Vagina (tissue), 2 donors: ENCODE measurements around the gene SFXN4. TPM values are rescaled to one million over a fixed set of nuclear protein-coding genes. Genes with fewer than 3 reads are reported as not detected.

ENCODE experiments used
- DNase-seq, 2 donors: peaks; one replicate each; pipeline ENCODE4 v3.0.0-alpha.2; 2017; ENCODE audit errors: extremely low spot score in 2 of 2
- H3K27ac ChIP-seq: fragments of 200-600 bp; sonication (generic); one replicate; pipeline ENCODE4 v1.5.1; 2019
- H3K27me3 ChIP-seq: fragments of 200-600 bp; sonication (generic); one replicate; pipeline ENCODE4 v1.5.1; 2019
- H3K36me3 ChIP-seq, 2 donors: fragments of 200-600 bp; sonication (generic); one replicate each; pipeline ENCODE4 v1.5.1; 2017 to 2019
- H3K4me1 ChIP-seq: fragments of 200-600 bp; sonication (generic); one replicate; pipeline ENCODE4 v1.5.1; 2019
- H3K4me3 ChIP-seq, 2 donors: fragments of 200-600 bp; sonication (generic); 1 replicate in 1 of 2; 2 replicates in 1 of 2; pipeline ENCODE4 v1.5.1; 2016 to 2019
- H3K9me3 ChIP-seq: fragments of 200-600 bp; sonication (generic); one replicate; pipeline ENCODE4 v1.5.1; 2019
- CTCF ChIP-seq, 3 experiments: fragments of 450-650 bp in 2 of 3; fragments of 200-600 bp in 1 of 3; sonication (generic) in 1 of 3; IDR thresholded peaks; one replicate each; pipeline ENCODE4 v1.5.1; 2017 to 2019; ENCODE audit warnings: antibody characterized with exemption in 3 of 3, mild to moderate bottlenecking in 2 of 3, moderate library complexity in 2 of 3
- POLR2A ChIP-seq, 2 donors: fragments of 450-650 bp; IDR thresholded peaks; one replicate each; pipeline ENCODE4 v1.6.1; 2017; ENCODE audit warnings: antibody characterized with exemption in 2 of 2, mild to moderate bottlenecking in 2 of 2, moderate library complexity in 2 of 2
- POLR2AphosphoS5 ChIP-seq, 2 donors: sonication (generic); formaldehyde crosslinking; IDR thresholded peaks; one replicate each; pipeline ENCODE4 v1.9.0; 2017; ENCODE audit warnings: antibody characterized with exemption in 2 of 2, mild to moderate bottlenecking in 2 of 2, low read depth in 1 of 2; ENCODE audit not compliant: insufficient read depth in 1 of 2
- intact Hi-C: fragments of 100-400 bp; cut with DNase I; formaldehyde crosslinking; loops from one replicate; pipeline ENCODE4 v1.15.1; 2023
- total RNA-seq: library from RNA; depleted of rRNA; stranded (reverse); fragments of >200 nt; gene quantifications from one replicate; pipeline ENCODE4 v1.2.3, GENCODE V29; 2016

Gene SFXN4
- total RNA-seq, 1 donor from 2014 or later: 12.3 TPM

- no peak for TF ChIP-seq CTCF (IDR thresholded peaks at IDR 0.05)
- TF ChIP-seq POLR2AphosphoS5 (IDR thresholded peaks at IDR 0.05; ENCODE audit: insufficient read depth in 1 of 2, low read depth in 1 of 2): no peak
- TF ChIP-seq POLR2A (IDR thresholded peaks at IDR 0.05): no peak
- no peak overlapping the region for H3K4me3 ChIP-seq
- H3K4me1 ChIP-seq: no peaks in the 10 kb centered on the region
- peaks cover 0 to 84% of the 10 kb centered on the region in 2 donors for H3K36me3 ChIP-seq
- intact Hi-C loops: no loop called here
- H3K9me3 ChIP-seq: no peaks in the 10 kb centered on the region
- DNase-seq: no peak
- no peak overlapping the region for H3K27ac ChIP-seq
- H3K27me3 ChIP-seq: no peaks in the 10 kb centered on the region
These were observed 39.6 kb downstream of the SFXN4 start for GRCh38 chr10:119125942-119126341.

- no peaks in the 10 kb centered on the region for H3K4me1 ChIP-seq
- no peak overlapping the region for H3K4me3 ChIP-seq
- H3K27me3 ChIP-seq: no peaks in the 10 kb centered on the region
- intact Hi-C loops: no loop called here
- TF ChIP-seq CTCF (IDR thresholded peaks at IDR 0.05) (no peak), POLR2AphosphoS5 (IDR thresholded peaks at IDR 0.05; ENCODE audit: insufficient read depth in 1 of 2, low read depth in 1 of 2) (no peak), POLR2A (IDR thresholded peaks at IDR 0.05) (no peak)
- DNase-seq: no peak
- peaks cover 0 to 77% of the 10 kb centered on the region in 2 donors for H3K36me3 ChIP-seq
- no peak overlapping the region for H3K27ac ChIP-seq
- H3K9me3 ChIP-seq: no peaks in the 10 kb centered on the region
These were observed 44.6 kb downstream of the SFXN4 start for GRCh38 chr10:119120875-119121274.

GRCh38 chr10:119120413-119120867, 45.1 kb downstream of the SFXN4 start:
- intact Hi-C loops: no loop called here
- H3K9me3 ChIP-seq: no peaks in the 10 kb centered on the region
- no peak for DNase-seq
- no peaks in the 10 kb centered on the region for H3K27me3 ChIP-seq
- peaks cover 0 to 73% of the 10 kb centered on the region in 2 donors for H3K36me3 ChIP-seq
- H3K27ac ChIP-seq: no peak overlapping the region
- H3K4me1 ChIP-seq: no peaks in the 10 kb centered on the region
- TF ChIP-seq CTCF (IDR thresholded peaks at IDR 0.05) (no peak), POLR2A (IDR thresholded peaks at IDR 0.05) (no peak), POLR2AphosphoS5 (IDR thresholded peaks at IDR 0.05; ENCODE audit: insufficient read depth in 1 of 2, low read depth in 1 of 2) (no peak)
- H3K4me3 ChIP-seq: no peak overlapping the region

DNA sequence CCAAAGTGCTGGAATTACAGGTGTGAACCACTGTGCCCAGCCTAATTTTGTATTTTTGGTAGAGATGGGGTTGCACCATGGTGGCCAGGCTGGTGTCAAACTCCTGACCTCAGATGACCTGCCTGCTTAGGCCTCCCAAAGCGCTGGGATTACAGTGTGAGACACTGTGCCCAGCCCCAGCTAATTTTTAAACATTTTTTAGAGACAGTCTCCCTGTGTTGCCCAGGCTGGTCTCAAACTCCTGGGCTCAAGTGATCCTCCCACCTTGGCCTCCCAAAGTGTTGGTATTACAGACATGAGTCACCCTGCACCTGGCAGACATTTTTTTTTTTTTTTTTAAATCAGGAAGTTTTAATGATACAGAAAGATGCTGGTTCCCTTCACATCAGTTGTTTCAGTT, 46.1 kb downstream of the SFXN4 start:
- TF ChIP-seq CTCF (IDR thresholded peaks at IDR 0.05): no peak
- no peak for TF ChIP-seq POLR2A (IDR thresholded peaks at IDR 0.05)
- TF ChIP-seq POLR2AphosphoS5 (IDR thresholded peaks at IDR 0.05; ENCODE audit: insufficient read depth in 1 of 2, low read depth in 1 of 2): no peak
- H3K4me1 ChIP-seq: no peaks in the 10 kb centered on the region
- H3K36me3 ChIP-seq: peaks cover 0 to 67% of the 10 kb centered on the region in 2 donors
- no peak overlapping the region for H3K27ac ChIP-seq
- intact Hi-C loops: no loop called here
- no peaks in the 10 kb centered on the region for H3K27me3 ChIP-seq
- no peaks in the 10 kb centered on the region for H3K9me3 ChIP-seq
- H3K4me3 ChIP-seq: no peak overlapping the region
- DNase-seq: no peak

DNA sequence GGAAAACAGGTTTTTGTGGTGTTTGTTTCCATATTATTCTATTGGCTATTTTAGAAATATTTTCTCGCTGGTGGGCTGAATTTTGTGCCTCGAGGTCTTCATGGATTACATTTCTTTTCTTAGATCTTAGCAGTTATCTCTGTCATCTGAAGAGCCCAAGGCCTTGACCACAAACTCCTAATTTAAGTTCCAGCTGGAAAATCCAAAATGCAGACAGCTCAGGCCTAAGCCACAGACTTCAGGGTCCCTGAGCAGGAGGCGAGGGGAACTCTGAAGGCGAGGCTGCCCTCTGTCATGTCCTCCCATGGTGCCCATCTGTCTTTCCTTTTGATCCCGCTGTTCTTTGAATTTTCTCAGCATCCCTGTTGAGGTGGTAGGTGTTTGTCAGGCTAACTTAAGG, 47.3 kb downstream of the SFXN4 start:
- DNase-seq: no peak
- intact Hi-C loops: no loop called here
- Histone ChIP-seq H3K27ac (no peak overlapping the region), H3K36me3 (peaks cover 0 to 62% of the 10 kb centered on the region in 2 donors), H3K27me3 (no peaks in the 10 kb centered on the region), H3K4me3 (no peak overlapping the region), H3K4me1 (peaks cover 4% of the 10 kb centered on the region), H3K9me3 (no peaks in the 10 kb centered on the region)
- no peak for TF ChIP-seq POLR2A (IDR thresholded peaks at IDR 0.05)
